Inflammatory macrophage treated with lipopolysaccharide for 1 hour (primary cell): ENCODE data around the gene CEP192.
"Not testable (repeated sequence)": the region's sequence is repeated elsewhere in the genome, so short reads cannot be mapped to it uniquely, and the experiment has no call there.

Source experiments
- DNase-seq, 2 donors: peaks; one replicate each; pipeline ENCODE4 v3.0.0-alpha.2; 2020 to 2022

Gene CEP192

DNA sequence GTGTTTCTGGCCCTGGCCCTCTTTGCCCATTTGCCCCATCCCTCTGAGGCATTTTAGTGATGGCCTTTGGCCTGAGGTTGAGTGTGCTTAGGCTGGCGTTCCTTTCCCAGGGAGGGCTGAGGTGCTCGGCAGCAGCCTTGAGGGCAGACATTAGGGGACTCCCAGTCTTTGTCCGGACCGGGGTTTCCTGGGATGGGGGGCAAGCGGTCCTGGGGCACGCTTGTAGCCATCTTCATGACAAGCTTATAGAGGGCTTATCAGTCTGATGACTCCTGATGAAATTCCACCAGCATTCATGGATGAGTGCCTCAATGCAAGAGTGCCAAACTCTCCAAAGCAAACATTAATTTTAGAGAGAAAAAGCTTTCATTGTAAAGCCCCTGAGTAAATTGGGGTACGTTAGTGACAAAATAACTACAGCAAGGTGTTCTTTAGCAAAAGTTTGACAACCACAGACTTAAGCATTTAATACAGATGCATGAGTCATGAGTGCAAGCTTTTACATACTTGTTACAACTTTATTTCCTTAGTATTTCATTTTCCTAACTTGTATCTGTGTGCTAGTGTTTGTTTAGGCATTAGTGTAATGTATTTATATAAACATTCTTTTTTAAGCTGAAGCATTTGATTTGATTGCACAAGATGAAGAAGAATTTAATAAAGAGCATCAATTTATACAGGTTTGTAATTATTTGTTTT lies 45.6 kb downstream of the CEP192 start:
- no peak for DNase-seq

GRCh38 chr18:13039806-13040205 lies 48.6 kb downstream of the CEP192 start:
- no peak for DNase-seq

DNA sequence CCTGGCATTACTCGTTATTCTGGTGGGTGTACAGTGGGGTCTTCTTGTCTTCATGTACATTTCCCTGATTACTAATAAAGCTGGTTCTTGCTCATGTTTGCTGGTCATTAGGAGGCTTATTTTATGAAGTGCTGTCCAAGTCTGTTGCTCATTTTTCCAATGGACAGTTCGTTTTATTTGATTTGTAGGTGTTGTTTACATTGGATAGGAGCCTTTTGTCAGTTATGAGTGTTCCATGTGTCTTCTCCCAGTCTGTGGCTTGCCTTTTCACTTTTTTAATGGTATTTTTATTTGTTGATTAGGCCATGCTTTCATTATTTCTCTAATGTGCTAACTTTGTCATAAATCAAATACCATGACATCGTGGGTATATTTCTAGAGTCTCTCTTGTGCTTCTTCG lies 51.9 kb downstream of the CEP192 start:
- DNase-seq: no peak

GRCh38 chr18:13048061-13048595 lies 57.0 kb downstream of the CEP192 start:
- peak; percentile 54 to 66 for DNase-seq

GRCh38 chr18:13051159-13051558 lies 60.0 kb downstream of the CEP192 start:
- DNase-seq: no peak

DNA sequence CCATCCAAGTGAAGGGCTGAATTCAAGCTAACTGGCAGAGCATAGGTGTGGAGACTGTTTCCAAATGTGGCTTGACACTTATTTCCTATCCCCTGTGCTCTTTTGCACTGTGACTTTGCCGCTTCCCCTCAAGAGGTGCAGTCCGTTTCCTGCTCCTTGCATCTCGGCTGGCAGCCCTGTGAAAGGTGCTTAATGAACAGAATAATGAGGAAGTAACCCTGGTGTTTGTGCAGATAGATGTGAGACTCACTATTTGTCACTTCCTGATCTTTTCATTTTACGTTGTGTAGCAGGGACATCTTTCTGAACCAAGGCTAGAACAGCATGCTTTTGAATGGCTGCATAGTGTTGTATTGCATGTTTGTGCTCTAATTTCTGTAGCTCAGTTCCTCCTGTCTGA lies 60.8 kb downstream of the CEP192 start:
- peak in 1 of 2 donors; percentile 3 for DNase-seq

GRCh38 chr18:13054336-13054735 lies 63.2 kb downstream of the CEP192 start:
- DNase-seq: no peak

DNA sequence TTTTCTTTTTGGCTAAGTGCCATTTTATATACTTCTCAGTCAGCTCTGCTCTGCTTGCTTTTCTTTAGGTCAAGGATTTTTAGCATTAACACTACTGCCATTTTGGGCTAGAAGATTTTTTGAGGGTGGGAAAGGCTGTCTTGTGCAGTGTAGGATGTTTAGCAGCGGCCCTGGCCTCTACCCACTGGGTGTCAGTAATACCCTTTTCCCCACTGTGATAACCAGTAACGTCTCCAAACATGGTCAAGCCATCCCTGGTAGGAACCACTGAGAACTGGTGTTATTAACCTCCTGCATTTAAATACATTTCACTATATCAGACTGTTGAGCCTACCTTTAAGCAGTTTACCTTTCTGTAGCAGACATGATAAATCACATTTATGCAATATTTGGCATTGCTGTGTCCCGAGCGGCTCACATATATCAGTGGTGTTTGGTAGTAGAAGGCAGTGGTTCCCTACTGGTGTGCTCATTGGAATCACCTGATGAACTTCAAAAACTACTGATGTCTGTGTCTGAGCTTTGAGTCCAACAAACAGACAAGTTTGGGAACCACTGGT lies 70.5 kb downstream of the CEP192 start:
- no peak for DNase-seq

DNA sequence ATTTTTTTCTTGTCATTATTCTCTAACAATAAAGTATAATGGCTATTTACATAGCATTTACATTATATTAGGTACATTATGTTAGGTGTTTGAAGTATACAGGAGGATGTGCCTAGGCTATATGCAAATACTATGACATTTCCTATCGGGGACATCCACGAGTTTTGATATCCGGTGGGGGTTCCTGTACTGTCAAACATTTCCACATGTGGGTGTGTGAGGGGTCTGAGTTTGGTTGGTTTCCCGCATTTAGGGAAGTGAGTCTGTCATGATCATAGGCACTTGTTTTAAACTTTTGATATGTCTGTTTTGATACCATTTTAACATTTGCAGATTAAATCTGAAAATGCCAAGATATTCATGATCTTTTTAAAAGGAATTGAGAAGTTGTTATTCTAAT lies 76.0 kb downstream of the CEP192 start:
- peak; percentile 30 to 40 for DNase-seq

GRCh38 chr18:13067966-13068365 lies 76.8 kb downstream of the CEP192 start:
- DNase-seq: no peak

GRCh38 chr18:13070460-13070859 lies 79.3 kb downstream of the CEP192 start:
- DNase-seq: no peak

GRCh38 chr18:13076886-13077285 lies 85.7 kb downstream of the CEP192 start:
- DNase-seq: no peak

GRCh38 chr18:13077473-13077872 lies 86.3 kb downstream of the CEP192 start:
- DNase-seq: no peak

DNA sequence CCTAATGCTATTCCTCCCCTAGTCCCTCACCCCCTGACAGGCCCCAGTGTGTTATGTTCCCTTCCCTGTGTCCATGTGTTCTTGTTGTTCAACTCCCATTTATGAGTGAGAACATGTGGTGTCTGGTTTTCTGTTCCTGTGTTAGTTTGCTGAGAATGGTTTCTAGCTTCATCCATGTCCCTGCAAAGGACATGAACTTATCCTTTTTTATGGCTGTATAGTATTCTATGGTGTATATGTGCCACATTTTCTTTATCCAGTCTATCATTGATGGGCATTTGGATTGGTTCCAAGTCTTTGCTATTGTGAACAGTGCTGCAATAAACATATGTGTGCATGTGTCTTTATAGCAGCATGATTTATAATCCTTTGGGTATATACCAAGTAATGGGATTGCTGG lies 86.9 kb downstream of the CEP192 start:
- DNase-seq: not testable (repeated sequence)

DNA sequence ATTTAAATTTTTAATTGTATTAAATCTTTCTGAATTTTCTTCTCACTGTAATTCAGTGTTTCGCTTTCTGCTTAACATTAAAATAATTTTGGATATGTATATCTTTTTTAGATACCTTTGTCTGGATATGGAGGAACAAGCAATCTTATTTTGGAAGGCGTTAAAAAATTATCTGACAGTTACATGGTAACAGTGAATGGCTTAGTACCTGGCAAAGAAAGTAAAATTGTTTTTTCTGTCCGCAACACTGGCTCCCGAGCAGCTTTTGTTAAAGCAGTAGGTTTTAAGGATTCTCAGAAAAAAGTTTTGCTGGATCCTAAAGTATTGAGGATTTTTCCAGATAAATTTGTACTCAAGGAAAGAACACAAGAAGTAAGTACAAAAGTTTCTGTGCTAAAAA lies 95.7 kb downstream of the CEP192 start:
- DNase-seq: no peak

DNA sequence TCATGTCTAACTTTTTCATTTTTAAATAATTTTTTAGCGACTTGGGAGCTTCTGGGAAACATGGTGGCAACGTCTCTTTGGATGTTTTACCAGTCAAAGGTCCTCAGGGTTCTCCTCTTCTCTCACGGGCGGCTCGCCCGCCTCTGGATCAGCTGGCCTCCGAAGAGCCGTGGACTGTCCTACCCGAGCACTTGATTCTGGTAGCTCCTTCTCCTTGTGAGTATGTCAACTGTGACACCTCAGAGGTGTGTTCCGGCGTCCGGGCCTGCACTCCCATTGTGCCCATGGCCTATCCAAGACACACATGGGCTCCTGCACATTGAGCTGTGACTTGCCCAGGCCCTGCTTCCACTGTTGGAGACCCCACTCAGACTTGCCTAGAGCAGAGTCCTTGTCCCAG lies 104.3 kb downstream of the CEP192 start:
- DNase-seq: no peak

GRCh38 chr18:13096232-13096631 lies 105.1 kb downstream of the CEP192 start:
- DNase-seq: no peak

- no peak for DNase-seq
Observed at GRCh38 chr18:13096719-13097118, 105.6 kb downstream of the CEP192 start.

GRCh38 chr18:13098104-13098503 lies 106.9 kb downstream of the CEP192 start:
- not testable (repeated sequence) for DNase-seq

- DNase-seq: no peak
Observed at GRCh38 chr18:13099113-13099512, 108.0 kb downstream of the CEP192 start.

DNA sequence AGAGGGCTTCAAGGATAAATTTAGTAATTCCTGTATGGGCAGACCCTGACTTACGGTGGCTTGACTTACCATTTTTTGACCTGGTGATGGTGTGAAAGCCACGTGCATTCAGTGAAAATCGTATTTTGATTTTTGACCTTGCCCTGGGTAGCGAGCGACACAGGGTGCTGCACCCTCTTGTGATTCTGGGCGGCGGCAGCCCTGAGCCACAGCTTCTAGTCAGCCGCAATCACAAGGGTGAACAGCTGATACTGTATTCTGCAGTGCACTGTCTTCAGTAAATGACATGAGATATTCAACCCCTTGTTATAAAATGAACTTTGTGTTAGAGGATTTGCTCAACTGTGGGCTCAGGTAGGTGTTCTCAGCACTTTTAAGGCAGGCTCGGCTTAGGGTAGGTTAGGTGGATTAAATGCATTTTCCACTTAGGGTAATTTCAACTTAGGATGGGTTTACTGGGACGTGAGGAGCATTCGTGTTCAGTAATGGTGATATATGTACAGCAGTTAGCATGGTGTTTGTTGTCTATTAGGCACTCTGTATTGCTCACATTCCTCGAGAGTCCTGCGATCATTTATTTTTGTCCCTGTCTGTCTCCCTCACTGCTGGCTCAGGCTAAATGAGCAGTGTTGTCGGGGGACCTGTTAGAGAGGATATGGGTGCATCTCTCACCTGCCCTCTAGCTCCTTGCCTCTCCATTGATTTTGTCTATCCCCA lies 109.9 kb downstream of the CEP192 start:
- DNase-seq: no peak

DNA sequence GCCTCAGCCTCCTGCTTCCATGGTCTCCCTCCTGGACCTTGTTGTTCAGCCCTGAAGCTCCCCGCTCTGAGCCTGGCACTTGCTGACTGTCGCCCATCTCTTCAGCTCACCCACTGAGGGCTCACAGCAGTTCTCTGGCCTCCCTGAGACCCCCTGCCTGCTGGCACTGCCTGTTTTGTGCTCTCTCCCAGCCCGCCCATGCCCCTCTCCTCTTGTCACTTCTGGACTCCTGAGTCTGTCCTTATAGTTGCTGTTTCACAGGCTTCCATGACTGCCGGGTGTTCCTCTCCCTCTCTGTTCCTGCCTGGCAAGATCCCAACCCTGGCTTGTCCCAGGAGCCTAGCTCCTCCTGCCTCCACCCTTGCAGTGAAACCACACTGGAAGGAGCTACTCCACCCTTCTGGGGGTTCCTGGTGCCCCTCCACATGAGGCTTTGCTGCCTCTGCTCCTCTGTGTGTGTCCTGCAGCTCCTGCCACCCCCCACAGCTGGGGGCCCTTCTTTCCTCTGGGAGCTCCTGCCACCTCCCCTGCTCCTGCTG lies 110.6 kb downstream of the CEP192 start:
- DNase-seq: no peak

DNA sequence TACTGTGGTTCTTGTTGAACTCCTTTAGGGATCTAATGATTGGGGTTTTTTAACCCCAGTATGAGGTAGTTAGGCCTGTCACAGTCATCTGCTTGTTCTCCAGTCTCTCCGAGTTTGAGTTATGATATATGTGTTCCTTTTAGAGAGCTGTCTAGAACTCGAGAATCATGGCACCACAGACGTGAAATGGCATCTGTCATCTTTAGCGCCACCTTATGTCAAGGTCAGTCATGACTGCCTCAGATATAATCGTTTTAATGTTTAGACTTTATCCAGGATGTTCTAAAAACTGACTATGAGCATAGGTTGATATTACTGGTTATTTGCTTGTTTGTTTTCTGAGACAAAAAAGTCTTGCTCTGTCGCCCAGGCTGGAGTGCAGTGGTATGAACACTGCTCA lies 112.2 kb downstream of the CEP192 start:
- DNase-seq: no peak

DNA sequence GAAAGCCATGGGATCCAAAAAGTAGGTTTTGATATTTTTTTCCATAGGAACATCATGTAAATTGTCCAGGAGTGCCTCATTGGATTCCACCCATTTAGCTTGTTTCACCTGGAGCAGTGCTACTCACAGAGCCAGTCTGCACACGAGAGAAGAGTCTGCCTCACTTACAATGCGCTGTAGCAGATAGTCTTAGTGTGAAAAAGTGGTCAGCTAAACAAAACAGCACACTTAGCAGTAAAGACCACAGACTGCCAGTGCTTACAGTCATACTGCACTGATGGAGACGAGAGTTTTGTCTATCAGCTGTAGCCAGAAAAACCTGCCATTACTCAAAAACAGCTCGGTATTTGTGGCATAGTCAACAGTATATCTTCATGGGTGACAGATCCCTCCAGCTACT lies 113.9 kb downstream of the CEP192 start:
- DNase-seq: no peak
